Prostate gland (tissue), 2 donors: ENCODE data around the gene QSOX1.

Experiments
- POLR2AphosphoS5 ChIP-seq: sonication (generic); formaldehyde crosslinking; IDR thresholded peaks from one replicate; pipeline ENCODE4 v1.6.1; 2017; ENCODE audit warnings: antibody characterized with exemption
- TF ChIP-seq, protein P1 (sequence below), 4 experiments: fragments of 200-600 bp in 2 of 4; fragments of 450-650 bp in 2 of 4; sonication (generic) in 2 of 4; IDR thresholded peaks; 1 replicate in 3 of 4; 2 replicates in 1 of 4; pipeline ENCODE4 v1.5.1; 2016 to 2019; ENCODE audit warnings: antibody characterized with exemption in 4 of 4, mild to moderate bottlenecking in 2 of 4, moderate library complexity in 2 of 4

DNA sequence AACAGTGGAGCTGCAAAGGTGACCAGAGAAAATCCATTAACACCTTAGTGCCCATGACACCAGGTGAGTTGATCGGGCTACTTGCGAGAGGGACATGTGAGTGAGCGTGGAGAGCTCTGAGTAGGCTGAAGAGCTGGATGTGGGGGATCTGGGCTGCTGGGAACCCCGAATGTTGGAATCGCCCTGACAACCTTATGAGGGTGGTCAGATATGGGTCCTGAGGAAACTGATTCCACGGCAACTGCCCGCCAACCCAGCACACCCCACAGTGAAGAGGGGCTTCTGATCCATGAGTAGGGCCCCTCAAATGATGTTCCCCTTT is 705 bp upstream of the QSOX1 start:
- TF ChIP-seq, protein P1, sequence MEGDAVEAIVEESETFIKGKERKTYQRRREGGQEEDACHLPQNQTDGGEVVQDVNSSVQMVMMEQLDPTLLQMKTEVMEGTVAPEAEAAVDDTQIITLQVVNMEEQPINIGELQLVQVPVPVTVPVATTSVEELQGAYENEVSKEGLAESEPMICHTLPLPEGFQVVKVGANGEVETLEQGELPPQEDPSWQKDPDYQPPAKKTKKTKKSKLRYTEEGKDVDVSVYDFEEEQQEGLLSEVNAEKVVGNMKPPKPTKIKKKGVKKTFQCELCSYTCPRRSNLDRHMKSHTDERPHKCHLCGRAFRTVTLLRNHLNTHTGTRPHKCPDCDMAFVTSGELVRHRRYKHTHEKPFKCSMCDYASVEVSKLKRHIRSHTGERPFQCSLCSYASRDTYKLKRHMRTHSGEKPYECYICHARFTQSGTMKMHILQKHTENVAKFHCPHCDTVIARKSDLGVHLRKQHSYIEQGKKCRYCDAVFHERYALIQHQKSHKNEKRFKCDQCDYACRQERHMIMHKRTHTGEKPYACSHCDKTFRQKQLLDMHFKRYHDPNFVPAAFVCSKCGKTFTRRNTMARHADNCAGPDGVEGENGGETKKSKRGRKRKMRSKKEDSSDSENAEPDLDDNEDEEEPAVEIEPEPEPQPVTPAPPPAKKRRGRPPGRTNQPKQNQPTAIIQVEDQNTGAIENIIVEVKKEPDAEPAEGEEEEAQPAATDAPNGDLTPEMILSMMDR (IDR thresholded peaks at IDR 0.05) = no peak
- TF ChIP-seq POLR2AphosphoS5 = no peak
